ENCODE results near the gene PCDHA9. TPM values are rescaled to one million over a fixed set of nuclear protein-coding genes. Genes with fewer than 3 reads are reported as not detected.
A peak's percentile ranks its signal among the peaks of the same experiment; 100 is the strongest.
"Not testable (repeated sequence)": the region's sequence is repeated elsewhere in the genome, so short reads cannot be mapped to it uniquely, and the experiment has no call there.

PCDHA9 gene
- total RNA-seq, 1 donor from 2014 or later: 3.4 TPM

DNA sequence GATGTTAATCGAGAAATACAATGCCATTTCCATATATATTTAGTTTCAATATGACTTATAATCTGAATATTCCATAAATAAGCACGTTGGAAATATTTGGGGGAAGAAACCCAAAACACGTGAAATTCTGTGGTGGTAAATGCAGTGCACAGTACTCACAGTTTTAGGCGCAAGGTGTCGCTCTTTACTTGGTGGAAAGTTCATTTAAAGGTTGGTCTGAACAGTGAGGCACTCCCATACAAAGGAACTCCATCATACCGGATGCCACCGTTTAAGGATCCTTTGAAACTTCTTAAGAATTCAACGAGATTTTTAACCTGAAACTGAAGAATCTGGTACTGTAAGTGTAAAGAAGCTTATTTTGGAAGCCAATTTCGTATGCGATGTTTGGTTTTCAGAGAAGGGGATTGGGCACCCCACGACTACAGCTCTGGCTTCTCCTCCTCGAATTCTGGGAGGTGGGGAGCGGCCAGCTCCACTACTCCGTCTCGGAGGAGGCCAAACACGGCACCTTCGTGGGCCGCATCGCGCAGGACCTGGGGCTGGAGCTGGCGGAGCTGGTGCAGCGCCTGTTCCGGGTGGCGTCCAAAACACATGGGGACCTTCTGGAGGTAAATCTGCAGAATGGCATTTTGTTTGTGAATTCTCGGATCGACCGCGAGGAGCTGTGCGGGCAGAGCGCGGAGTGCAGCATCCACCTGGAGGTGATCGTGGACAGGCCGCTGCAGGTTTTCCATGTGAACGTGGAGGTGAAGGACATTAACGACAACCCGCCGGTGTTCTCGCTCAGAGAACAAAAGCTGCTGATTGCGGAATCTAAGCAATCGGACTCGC is 20.8 kb downstream of the PCDHA9 start, which contains the start of gene PCDHA11:
Gene PCDHA11 (plus strand): TSS at position 237 of the 834 bp plus-strand sequence. CDS start 147 bp downstream, at position 384.
- peak within 1 kb of the TSS; percentile 95 for H3K27ac Mint-ChIP-seq
- TF ChIP-seq, protein P1, sequence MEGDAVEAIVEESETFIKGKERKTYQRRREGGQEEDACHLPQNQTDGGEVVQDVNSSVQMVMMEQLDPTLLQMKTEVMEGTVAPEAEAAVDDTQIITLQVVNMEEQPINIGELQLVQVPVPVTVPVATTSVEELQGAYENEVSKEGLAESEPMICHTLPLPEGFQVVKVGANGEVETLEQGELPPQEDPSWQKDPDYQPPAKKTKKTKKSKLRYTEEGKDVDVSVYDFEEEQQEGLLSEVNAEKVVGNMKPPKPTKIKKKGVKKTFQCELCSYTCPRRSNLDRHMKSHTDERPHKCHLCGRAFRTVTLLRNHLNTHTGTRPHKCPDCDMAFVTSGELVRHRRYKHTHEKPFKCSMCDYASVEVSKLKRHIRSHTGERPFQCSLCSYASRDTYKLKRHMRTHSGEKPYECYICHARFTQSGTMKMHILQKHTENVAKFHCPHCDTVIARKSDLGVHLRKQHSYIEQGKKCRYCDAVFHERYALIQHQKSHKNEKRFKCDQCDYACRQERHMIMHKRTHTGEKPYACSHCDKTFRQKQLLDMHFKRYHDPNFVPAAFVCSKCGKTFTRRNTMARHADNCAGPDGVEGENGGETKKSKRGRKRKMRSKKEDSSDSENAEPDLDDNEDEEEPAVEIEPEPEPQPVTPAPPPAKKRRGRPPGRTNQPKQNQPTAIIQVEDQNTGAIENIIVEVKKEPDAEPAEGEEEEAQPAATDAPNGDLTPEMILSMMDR (IDR thresholded peaks at IDR 0.05; ENCODE audit: unreplicated experiment): peak; percentile 46
- H3K27me3 Mint-ChIP-seq: no peaks in the 10 kb centered on the region
- H3K4me1 Mint-ChIP-seq (ENCODE audit: low read depth): no peaks in the 10 kb centered on the region
- peak within 1 kb of the TSS; percentile 78 for H3K4me3 Mint-ChIP-seq (ENCODE audit: low read depth)
- DNase-seq (ENCODE audit: low spot score, unreplicated experiment): no peak
- peaks cover 54% of the 10 kb centered on the region for H3K36me3 Mint-ChIP-seq (ENCODE audit: insufficient read depth)
- H3K9me3 Mint-ChIP-seq (ENCODE audit: low read depth): peaks cover 21% of the 10 kb centered on the region

DNA sequence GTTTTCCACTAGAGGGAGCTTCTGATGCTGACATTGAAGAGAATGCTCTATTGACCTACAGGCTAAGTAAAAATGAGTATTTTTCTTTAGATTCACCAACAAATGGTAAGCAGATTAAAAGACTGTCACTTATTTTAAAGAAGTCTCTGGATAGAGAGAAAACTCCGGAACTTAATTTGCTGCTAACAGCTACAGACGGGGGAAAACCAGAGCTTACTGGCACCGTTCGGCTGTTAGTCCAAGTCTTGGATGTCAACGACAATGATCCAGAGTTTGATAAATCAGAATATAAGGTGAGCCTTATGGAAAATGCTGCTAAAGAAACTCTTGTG is 21.3 kb downstream of the PCDHA9 start:
- TF ChIP-seq, protein P1 (IDR thresholded peaks at IDR 0.05; ENCODE audit: unreplicated experiment): no peak
- Mint-ChIP-seq H3K9me3 (ENCODE audit: low read depth) (peaks cover 23% of the 10 kb centered on the region), H3K27ac (peak overlapping the region; percentile 95), H3K4me3 (ENCODE audit: low read depth) (peak overlapping the region; percentile 78), H3K4me1 (ENCODE audit: low read depth) (no peaks in the 10 kb centered on the region), H3K27me3 (no peaks in the 10 kb centered on the region), H3K36me3 (ENCODE audit: insufficient read depth) (peaks cover 58% of the 10 kb centered on the region)
- DNase-seq (ENCODE audit: low spot score, unreplicated experiment): no peak

DNA sequence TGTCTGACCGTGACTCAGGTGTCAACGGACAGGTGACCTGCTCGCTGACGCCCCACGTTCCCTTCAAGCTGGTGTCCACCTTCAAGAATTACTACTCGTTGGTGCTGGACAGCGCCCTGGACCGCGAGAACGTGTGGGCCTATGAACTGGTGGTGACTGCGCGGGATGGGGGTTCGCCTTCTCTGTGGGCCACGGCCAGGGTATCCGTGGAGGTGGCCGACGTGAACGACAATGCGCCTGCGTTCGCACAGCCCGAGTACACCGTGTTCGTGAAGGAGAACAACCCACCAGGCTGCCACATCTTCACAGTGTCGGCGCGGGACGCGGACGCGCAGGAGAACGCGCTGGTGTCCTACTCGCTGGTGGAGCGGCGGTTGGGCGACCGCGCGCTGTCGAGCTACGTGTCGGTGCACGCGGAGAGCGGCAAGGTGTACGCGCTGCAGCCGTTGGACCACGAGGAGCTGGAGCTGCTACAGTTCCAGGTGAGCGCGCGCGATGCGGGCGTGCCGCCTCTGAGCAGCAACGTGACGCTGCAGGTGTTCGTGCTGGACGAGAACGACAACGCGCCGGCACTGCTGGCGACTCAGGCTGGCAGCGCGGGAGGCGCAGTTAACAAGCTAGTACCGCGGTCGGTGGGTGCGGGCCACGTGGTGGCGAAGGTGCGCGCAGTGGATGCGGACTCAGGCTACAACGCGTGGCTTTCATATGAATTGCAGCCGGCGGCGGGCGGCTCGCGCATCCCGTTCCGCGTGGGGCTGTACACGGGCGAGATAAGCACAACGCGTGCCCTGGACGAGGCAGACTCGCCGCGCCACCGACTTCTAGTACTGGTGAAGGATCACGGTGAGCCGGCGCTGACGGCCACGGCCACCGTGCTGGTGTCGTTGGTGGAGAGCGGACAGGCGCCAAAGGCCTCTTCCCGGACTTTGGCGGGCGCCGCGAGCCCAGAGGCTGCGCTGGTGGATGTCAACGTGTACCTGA is 22.3 kb downstream of the PCDHA9 start:
- peaks cover 21% of the 10 kb centered on the region for H3K9me3 Mint-ChIP-seq (ENCODE audit: low read depth)
- H3K4me3 Mint-ChIP-seq (ENCODE audit: low read depth): no peak overlapping the region
- TF ChIP-seq, protein P1 (IDR thresholded peaks at IDR 0.05; ENCODE audit: unreplicated experiment): no peak
- H3K27ac Mint-ChIP-seq: no peak overlapping the region
- no peaks in the 10 kb centered on the region for H3K4me1 Mint-ChIP-seq (ENCODE audit: low read depth)
- H3K27me3 Mint-ChIP-seq: no peaks in the 10 kb centered on the region
- no peak for DNase-seq (ENCODE audit: low spot score, unreplicated experiment)
- peaks cover 61% of the 10 kb centered on the region for H3K36me3 Mint-ChIP-seq (ENCODE audit: insufficient read depth)

DNA sequence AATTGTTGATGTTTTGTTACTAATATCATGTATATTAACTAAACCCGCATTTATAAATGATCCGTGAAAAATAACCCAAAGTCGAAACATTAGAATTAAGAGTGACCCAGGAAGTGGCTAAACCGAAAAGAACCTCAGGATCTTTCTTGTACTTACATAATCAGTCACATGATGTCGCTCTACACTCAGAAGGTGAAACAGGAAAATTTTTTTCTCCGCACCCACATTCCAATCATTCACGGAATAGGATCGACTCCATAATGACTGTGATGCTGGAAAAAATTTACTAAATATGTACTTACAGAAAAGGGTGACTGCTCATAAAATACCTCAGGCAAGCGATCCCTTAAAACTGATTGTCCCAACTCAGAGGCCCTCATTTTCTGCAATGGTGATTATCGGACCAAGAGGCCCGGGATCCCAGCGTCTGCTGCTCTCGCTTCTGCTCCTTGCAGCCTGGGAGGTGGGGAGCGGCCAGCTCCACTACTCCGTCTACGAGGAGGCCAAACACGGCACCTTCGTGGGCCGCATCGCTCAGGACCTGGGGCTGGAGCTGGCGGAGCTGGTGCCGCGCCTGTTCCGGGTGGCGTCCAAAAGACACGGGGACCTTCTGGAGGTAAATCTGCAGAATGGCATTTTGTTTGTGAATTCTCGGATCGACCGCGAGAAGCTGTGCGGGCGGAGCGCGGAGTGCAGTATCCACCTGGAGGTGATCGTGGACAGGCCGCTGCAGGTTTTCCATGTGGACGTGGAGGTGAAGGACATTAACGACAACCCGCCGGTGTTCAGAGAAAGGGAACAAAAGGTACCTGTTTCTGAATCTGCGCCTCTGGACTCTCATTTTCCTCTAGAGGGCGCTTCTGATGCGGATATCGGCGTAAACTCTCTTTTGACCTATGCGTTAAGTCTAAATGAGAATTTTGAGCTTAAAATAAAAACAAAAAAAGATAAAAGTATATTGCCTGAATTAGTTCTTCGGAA is 27.2 kb downstream of the PCDHA9 start, which contains the start of gene PCDHA12:
Gene PCDHA12 (plus strand): TSS at position 224 of the 981 bp plus-strand sequence. CDS start 165 bp downstream, at position 389.
- peak within 1 kb of the TSS; percentile 99 for H3K27ac Mint-ChIP-seq
- no peaks in the 10 kb centered on the region for H3K27me3 Mint-ChIP-seq
- no peak for DNase-seq (ENCODE audit: low spot score, unreplicated experiment)
- no peaks in the 10 kb centered on the region for H3K4me1 Mint-ChIP-seq (ENCODE audit: low read depth)
- TF ChIP-seq, protein P1 (IDR thresholded peaks at IDR 0.05; ENCODE audit: unreplicated experiment): peak; percentile 47
- H3K4me3 Mint-ChIP-seq (ENCODE audit: low read depth): peak within 1 kb of the TSS; percentile 86
- H3K9me3 Mint-ChIP-seq (ENCODE audit: low read depth): peaks cover 36% of the 10 kb centered on the region
- H3K36me3 Mint-ChIP-seq (ENCODE audit: insufficient read depth): peaks cover 66% of the 10 kb centered on the region

DNA sequence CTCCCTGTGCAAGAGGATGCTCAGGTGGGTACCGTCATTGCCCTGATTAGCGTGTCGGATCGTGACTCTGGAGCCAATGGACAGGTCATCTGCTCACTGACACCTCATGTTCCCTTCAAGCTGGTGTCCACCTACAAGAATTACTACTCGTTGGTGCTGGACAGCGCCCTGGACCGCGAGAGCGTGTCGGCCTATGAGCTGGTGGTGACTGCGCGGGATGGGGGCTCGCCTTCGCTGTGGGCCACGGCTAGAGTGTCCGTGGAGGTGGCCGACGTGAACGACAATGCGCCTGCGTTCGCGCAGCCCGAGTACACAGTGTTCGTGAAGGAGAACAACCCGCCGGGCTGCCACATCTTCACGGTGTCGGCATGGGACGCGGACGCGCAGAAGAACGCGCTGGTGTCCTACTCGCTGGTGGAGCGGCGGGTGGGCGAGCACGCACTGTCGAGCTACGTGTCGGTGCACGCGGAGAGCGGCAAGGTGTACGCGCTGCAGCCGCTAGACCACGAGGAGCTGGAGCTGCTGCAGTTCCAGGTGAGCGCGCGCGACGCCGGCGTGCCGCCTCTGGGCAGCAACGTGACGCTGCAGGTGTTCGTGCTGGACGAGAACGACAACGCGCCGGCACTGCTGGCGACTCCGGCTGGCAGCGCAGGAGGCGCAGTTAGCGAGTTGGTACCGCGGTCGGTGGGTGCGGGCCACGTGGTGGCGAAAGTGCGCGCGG is 28.5 kb downstream of the PCDHA9 start:
- not testable (repeated sequence) for H3K4me1 Mint-ChIP-seq (ENCODE audit: low read depth); H3K27me3 Mint-ChIP-seq; H3K4me3 Mint-ChIP-seq (ENCODE audit: low read depth); DNase-seq (ENCODE audit: low spot score, unreplicated experiment)
- H3K27ac Mint-ChIP-seq: peak overlapping the region; percentile 33
- peaks cover 73% of the 10 kb centered on the region for H3K36me3 Mint-ChIP-seq (ENCODE audit: insufficient read depth)
- H3K9me3 Mint-ChIP-seq (ENCODE audit: low read depth): peaks cover 47% of the 10 kb centered on the region

Data from progenitor cell of endocrine pancreas (in vitro differentiated cells).